Esophagus muscularis mucosa (tissue), 4 donors: ENCODE data around the gene PARD3B. TPM values are rescaled to one million over a fixed set of nuclear protein-coding genes. Genes with fewer than 3 reads are reported as not detected.

Experiments
- DNase-seq: peaks from one replicate; pipeline ENCODE4 v3.0.0-alpha.2; 2017; ENCODE audit errors: extremely low spot score
- H3K27ac ChIP-seq, 4 donors: fragments of 200-600 bp; sonication (generic); replicated peaks in 1 of 4; 1 replicate in 3 of 4; 2 replicates in 1 of 4; pipeline ENCODE4 v1.5.1; 2016 to 2019; ENCODE audit warnings: mild to moderate bottlenecking in 1 of 4
- H3K27me3 ChIP-seq, 4 donors: fragments of 200-600 bp; sonication (generic); one replicate each; pipeline versions ENCODE4 v1.5.1 to v1.6.0; 2016 to 2019
- H3K36me3 ChIP-seq, 4 donors: fragments of 200-600 bp; sonication (generic); one replicate each; pipeline ENCODE4 v1.5.1; 2016 to 2019
- H3K4me1 ChIP-seq, 4 donors: fragments of 200-600 bp; sonication (generic); one replicate each; pipeline ENCODE4 v1.5.1; 2016 to 2019
- H3K4me3 ChIP-seq, 4 donors: fragments of 200-600 bp; sonication (generic); 1 replicate in 2 of 4; 2 replicates in 2 of 4; pipeline ENCODE4 v1.5.1; 2016 to 2019; ENCODE audit warnings: mild to moderate bottlenecking in 4 of 4, moderate library complexity in 1 of 4
- H3K9me3 ChIP-seq, 4 donors: fragments of 200-600 bp; sonication (generic); 1 replicate in 3 of 4; 2 replicates in 1 of 4; pipeline ENCODE4 v1.5.1; 2016 to 2019
- EP300 ChIP-seq: sonication (generic); formaldehyde crosslinking; IDR thresholded peaks from one replicate; pipeline ENCODE4 v1.6.1; 2017; ENCODE audit warnings: antibody characterized with exemption
- POLR2A ChIP-seq: fragments of 450-650 bp; IDR thresholded peaks from one replicate; pipeline ENCODE4 v1.6.1; 2017; ENCODE audit warnings: antibody characterized with exemption, moderate library complexity, mild to moderate bottlenecking, low read depth
- POLR2AphosphoS5 ChIP-seq, 2 donors: sonication (generic); formaldehyde crosslinking; IDR thresholded peaks; one replicate each; pipeline ENCODE4 v1.6.1; 2017; ENCODE audit warnings: antibody characterized with exemption in 2 of 2
- WGBS: methylation state at CpG from one replicate; pipeline ENCODE4 v1.1.5; 2018; 5-methylcytosine and 5-hydroxymethylcytosine counted together
- intact Hi-C: fragments of 100-400 bp; cut with DNase I; formaldehyde crosslinking; loops from one replicate; pipeline ENCODE4 v1.15.1; 2023
- total RNA-seq, 4 donors: library from RNA; depleted of rRNA; stranded (reverse); fragments of >200 nt; gene quantifications; one replicate each; pipeline versions ENCODE4 v1.1.0 to v1.2.1, GENCODE V29; 2016
- TF ChIP-seq, protein P1 (sequence below), 3 experiments: fragments of 200-600 bp in 2 of 3; fragments of 450-650 bp in 1 of 3; sonication (generic) in 2 of 3; IDR thresholded peaks; one replicate each; pipeline ENCODE4 v1.5.1; 2017 to 2019; ENCODE audit warnings: antibody characterized with exemption in 3 of 3, mild to moderate bottlenecking in 2 of 3, moderate library complexity in 1 of 3

The PARD3B gene
- total RNA-seq, 4 donors from 2014 or later = 24.2 to 40.8 (median 32.5) TPM

DNA sequence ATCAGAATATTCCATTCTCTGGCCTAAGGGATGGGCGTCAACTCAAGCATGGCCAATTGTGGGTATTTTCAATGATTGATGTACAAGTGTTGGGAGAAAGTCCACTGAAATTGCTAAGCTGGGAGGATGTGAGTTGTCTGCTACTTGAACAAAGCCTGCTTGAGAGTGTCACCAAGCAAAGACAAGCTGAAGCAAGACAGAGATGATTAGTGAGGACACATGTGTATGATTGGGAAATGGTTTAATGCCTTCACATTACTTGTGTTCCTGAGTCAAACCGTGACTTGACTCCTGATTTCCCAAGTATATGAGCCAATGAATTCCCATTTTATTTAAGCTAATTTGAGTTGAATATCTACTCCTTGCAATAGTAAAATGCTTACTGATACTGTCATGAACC is 1113.3 kb downstream of the PARD3B start:
- H3K4me1 ChIP-seq = peaks cover 0 to 30% (median 21%) of the 10 kb centered on the region in 4 donors
- no peaks in the 10 kb centered on the region for H3K9me3 ChIP-seq
- WGBS = 98% methylated on average over 2 of the region's 2 CpGs
- no peaks in the 10 kb centered on the region for H3K36me3 ChIP-seq
- H3K27ac ChIP-seq = no peak overlapping the region
- no peak overlapping the region for H3K4me3 ChIP-seq
- no peak for TF ChIP-seq POLR2A
- intact Hi-C loops = no loop called here
- DNase-seq = peak; percentile 39
- no peaks in the 10 kb centered on the region for H3K27me3 ChIP-seq

DNA sequence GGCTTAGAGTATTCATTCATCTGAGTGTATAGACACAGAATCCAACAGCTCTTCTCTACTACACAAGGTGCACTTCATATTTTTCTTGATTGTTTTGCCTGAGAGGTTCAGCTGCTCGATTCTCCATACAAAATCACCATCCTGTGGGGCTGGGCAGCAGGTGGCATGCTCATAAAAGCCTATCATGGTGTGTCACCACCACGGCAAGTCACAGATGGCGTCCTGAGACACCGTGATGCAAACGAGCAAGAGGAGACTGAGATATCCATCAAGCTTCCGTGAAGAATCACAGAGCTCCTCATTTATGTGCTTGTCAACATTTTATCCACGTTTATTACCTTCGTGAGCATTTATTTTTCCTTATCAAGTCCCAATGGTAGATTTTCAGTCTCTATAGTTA is 1114.6 kb downstream of the PARD3B start:
- 77% methylated on average over 8 of the region's 8 CpGs for WGBS
- TF ChIP-seq POLR2AphosphoS5 (IDR thresholded peaks at IDR 0.05) = no peak
- TF ChIP-seq, protein P1, sequence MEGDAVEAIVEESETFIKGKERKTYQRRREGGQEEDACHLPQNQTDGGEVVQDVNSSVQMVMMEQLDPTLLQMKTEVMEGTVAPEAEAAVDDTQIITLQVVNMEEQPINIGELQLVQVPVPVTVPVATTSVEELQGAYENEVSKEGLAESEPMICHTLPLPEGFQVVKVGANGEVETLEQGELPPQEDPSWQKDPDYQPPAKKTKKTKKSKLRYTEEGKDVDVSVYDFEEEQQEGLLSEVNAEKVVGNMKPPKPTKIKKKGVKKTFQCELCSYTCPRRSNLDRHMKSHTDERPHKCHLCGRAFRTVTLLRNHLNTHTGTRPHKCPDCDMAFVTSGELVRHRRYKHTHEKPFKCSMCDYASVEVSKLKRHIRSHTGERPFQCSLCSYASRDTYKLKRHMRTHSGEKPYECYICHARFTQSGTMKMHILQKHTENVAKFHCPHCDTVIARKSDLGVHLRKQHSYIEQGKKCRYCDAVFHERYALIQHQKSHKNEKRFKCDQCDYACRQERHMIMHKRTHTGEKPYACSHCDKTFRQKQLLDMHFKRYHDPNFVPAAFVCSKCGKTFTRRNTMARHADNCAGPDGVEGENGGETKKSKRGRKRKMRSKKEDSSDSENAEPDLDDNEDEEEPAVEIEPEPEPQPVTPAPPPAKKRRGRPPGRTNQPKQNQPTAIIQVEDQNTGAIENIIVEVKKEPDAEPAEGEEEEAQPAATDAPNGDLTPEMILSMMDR (IDR thresholded peaks at IDR 0.05) = no peak
- TF ChIP-seq EP300 = no peak
- no peak for TF ChIP-seq POLR2A
- DNase-seq = peak; percentile 14
- intact Hi-C loops = no loop called here
- no peaks in the 10 kb centered on the region for H3K9me3 ChIP-seq
- no peaks in the 10 kb centered on the region for H3K36me3 ChIP-seq
- no peaks in the 10 kb centered on the region for H3K27me3 ChIP-seq
- peaks cover 0 to 30% (median 21%) of the 10 kb centered on the region in 4 donors for H3K4me1 ChIP-seq
- H3K4me3 ChIP-seq = no peak overlapping the region
- H3K27ac ChIP-seq = no peak overlapping the region

DNA sequence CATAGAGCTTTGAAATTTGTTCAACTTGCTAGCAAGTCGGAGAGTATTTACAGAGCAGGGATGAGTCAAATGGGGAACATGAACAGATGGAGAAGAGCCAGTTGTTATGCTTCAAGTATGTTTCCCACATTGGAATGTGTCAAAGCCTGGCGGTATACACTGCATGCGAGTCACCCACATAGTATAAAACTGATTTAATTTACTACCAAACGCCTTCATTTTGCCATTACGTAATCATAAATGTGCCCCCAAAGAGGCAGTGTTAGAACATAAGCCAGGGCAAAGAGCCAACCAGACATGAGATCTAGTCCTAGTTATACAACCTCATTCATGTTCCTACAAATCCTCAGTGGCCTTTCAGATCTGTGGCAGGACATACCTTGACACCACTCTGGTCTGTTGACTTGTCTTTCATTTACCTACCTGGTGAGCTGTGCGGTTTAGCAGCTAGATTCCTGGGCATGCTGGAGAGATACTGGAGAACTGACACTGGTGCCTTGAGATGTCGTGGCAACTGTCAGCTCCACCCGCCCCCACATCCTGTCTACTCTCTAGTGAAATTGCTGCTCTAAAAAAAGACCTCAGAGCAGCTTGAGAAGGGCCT is 1115.3 kb downstream of the PARD3B start:
- no peak overlapping the region for H3K4me3 ChIP-seq
- TF ChIP-seq POLR2AphosphoS5 (IDR thresholded peaks at IDR 0.05) = peak in 1 of 2 donors; percentile 18
- TF ChIP-seq, protein P1 (IDR thresholded peaks at IDR 0.05) = no peak
- TF ChIP-seq POLR2A = no peak
- no peak for TF ChIP-seq EP300
- H3K36me3 ChIP-seq = no peaks in the 10 kb centered on the region
- peaks cover 0 to 30% (median 21%) of the 10 kb centered on the region in 4 donors for H3K4me1 ChIP-seq
- H3K27me3 ChIP-seq = no peaks in the 10 kb centered on the region
- 42% methylated on average over 8 of the region's 8 CpGs for WGBS
- peak; percentile 91 for DNase-seq
- H3K27ac ChIP-seq = no peak overlapping the region
- no peaks in the 10 kb centered on the region for H3K9me3 ChIP-seq
- intact Hi-C loops = no loop called here

GRCh38 chr2:205661281-205661680 is 1116.0 kb downstream of the PARD3B start:
- no peaks in the 10 kb centered on the region for H3K9me3 ChIP-seq
- H3K4me1 ChIP-seq = peaks cover 0 to 29% (median 21%) of the 10 kb centered on the region in 4 donors
- H3K27me3 ChIP-seq = no peaks in the 10 kb centered on the region
- H3K36me3 ChIP-seq = no peaks in the 10 kb centered on the region
- H3K4me3 ChIP-seq = no peak overlapping the region
- 93% methylated on average over 5 of the region's 5 CpGs for WGBS
- H3K27ac ChIP-seq = no peak overlapping the region
- TF ChIP-seq EP300 = no peak
- TF ChIP-seq, protein P1 (IDR thresholded peaks at IDR 0.05) = no peak
- TF ChIP-seq POLR2AphosphoS5 (IDR thresholded peaks at IDR 0.05) = no peak
- TF ChIP-seq POLR2A = no peak
- DNase-seq = peak; percentile 50
- intact Hi-C loops = no loop called here

GRCh38 chr2:205662206-205662965 is 1117.1 kb downstream of the PARD3B start:
- TF ChIP-seq POLR2A (no peak), EP300 (no peak), POLR2AphosphoS5 (IDR thresholded peaks at IDR 0.05) (no peak)
- TF ChIP-seq, protein P1 (IDR thresholded peaks at IDR 0.05) = no peak
- Histone ChIP-seq H3K9me3 (no peaks in the 10 kb centered on the region), H3K27ac (no peak overlapping the region), H3K36me3 (no peaks in the 10 kb centered on the region), H3K4me1 (peaks cover 0 to 21% (median 12%) of the 10 kb centered on the region in 4 donors), H3K4me3 (no peak overlapping the region), H3K27me3 (no peaks in the 10 kb centered on the region)
- intact Hi-C loops = no loop called here
- peak; percentile 89 for DNase-seq
- WGBS = 96% methylated on average over 3 of the region's 3 CpGs
